GM12878 (cell line): ENCODE measurements around the gene KLHL35.

Experiments used
- ASH2L ChIP-seq: fragments of 300-600, 200-600 bp; sonication (generic); IDR thresholded peaks from 2 replicates; pipeline ENCODE4 v1.6.1; 2017; ENCODE audit warnings: low read depth, mild to moderate bottlenecking, borderline replicate concordance
- CBX5 ChIP-seq: sonication (generic); IDR thresholded peaks from 2 replicates; pipeline ENCODE4 v1.6.1; 2016; ENCODE audit warnings: low read depth, moderate library complexity, mild to moderate bottlenecking, inconsistent platforms
- CHD1 ChIP-seq: IDR thresholded peaks from 2 replicates; pipeline ENCODE4 v1.6.1; 2012; ENCODE audit warnings: low read depth, low read length, improper control_type of control experiment
- EP300 ChIP-seq, 2 experiments: fragments of 150-350 bp in 1 of 2; IDR thresholded peaks; 2 replicates each; pipeline ENCODE4 v1.6.1; 2011 to 2012; ENCODE audit warnings: low read depth in 2 of 2, low read length in 2 of 2, borderline replicate concordance in 1 of 2, improper control_type of control experiment in 1 of 2, inconsistent platforms in 1 of 2; ENCODE audit not compliant: control insufficient read depth in 1 of 2
- HDAC6 ChIP-seq: fragments of 200-600 bp; sonication (generic); IDR thresholded peaks from one replicate; pipeline ENCODE4 v1.8.0; 2017; ENCODE audit warnings: antibody characterized with exemption; ENCODE audit not compliant: unreplicated experiment
- MAX ChIP-seq: IDR thresholded peaks from 2 replicates; pipeline ENCODE4 v1.6.1; 2012; ENCODE audit warnings: low read depth, low read length, improper control_type of control experiment
- MEF2A ChIP-seq: IDR thresholded peaks from 2 replicates; pipeline ENCODE4 v1.6.1; 2011; ENCODE audit warnings: low read depth, mild to moderate bottlenecking, low read length, moderate library complexity; ENCODE audit not compliant: insufficient read depth
- POU2F2 ChIP-seq: IDR thresholded peaks from 3 replicates; pipeline ENCODE4 v1.6.1; 2011; ENCODE audit warnings: low read depth, mild to moderate bottlenecking, low read length, borderline replicate concordance
- SMC3 ChIP-seq: IDR thresholded peaks from 2 replicates; pipeline ENCODE4 v1.6.1; 2011; ENCODE audit warnings: low read length, improper control_type of control experiment, borderline replicate concordance
- SREBF2 ChIP-seq: IDR thresholded peaks from 2 replicates; pipeline ENCODE4 v1.6.1; 2012; ENCODE audit warnings: mild to moderate bottlenecking, low read length
- SUZ12 ChIP-seq: fragments of 200-600 bp; sonication (generic); IDR thresholded peaks from one replicate; pipeline ENCODE4 v1.6.1; 2018; ENCODE audit warnings: antibody characterized with exemption, mild to moderate bottlenecking; ENCODE audit not compliant: unreplicated experiment
- ZNF274 ChIP-seq: IDR thresholded peaks from one replicate; pipeline ENCODE4 v1.8.0; 2011; ENCODE audit not compliant: insufficient read length, insufficient read depth
- TF ChIP-seq, protein P1 (sequence below), 3 experiments: IDR thresholded peaks in 2 of 3; conservative IDR thresholded peaks in 1 of 3; 2 replicates each; pipeline ENCODE4 v1.5.1; 2011; ENCODE audit warnings: low read depth in 3 of 3, low read length in 3 of 3, mild to moderate bottlenecking in 3 of 3, control low read depth in 2 of 3, moderate library complexity in 2 of 3, inconsistent platforms in 1 of 3, mixed read lengths in 1 of 3; ENCODE audit not compliant: control insufficient read depth in 2 of 3, insufficient read depth in 1 of 3; ENCODE audit errors: extremely low read depth in 1 of 3
- TF ChIP-seq, protein P2 (sequence below): fragments of 450-650 bp; IDR thresholded peaks from 2 replicates; pipeline ENCODE4 v1.6.1; 2017; ENCODE audit warnings: mild to moderate bottlenecking

- TF ChIP-seq POU2F2 = no peak
- no peak for TF ChIP-seq SREBF2
- TF ChIP-seq SUZ12 = no peak
- no peak for TF ChIP-seq CBX5
- TF ChIP-seq SMC3 = no peak
- TF ChIP-seq, protein P1, sequence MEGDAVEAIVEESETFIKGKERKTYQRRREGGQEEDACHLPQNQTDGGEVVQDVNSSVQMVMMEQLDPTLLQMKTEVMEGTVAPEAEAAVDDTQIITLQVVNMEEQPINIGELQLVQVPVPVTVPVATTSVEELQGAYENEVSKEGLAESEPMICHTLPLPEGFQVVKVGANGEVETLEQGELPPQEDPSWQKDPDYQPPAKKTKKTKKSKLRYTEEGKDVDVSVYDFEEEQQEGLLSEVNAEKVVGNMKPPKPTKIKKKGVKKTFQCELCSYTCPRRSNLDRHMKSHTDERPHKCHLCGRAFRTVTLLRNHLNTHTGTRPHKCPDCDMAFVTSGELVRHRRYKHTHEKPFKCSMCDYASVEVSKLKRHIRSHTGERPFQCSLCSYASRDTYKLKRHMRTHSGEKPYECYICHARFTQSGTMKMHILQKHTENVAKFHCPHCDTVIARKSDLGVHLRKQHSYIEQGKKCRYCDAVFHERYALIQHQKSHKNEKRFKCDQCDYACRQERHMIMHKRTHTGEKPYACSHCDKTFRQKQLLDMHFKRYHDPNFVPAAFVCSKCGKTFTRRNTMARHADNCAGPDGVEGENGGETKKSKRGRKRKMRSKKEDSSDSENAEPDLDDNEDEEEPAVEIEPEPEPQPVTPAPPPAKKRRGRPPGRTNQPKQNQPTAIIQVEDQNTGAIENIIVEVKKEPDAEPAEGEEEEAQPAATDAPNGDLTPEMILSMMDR (IDR thresholded peaks at IDR 0.05 in 2 of 3, conservative IDR thresholded peaks at IDR 0.05 in 1 of 3; ENCODE audit: control insufficient read depth in 2 of 3, extremely low read depth in 1 of 3, insufficient read depth in 1 of 3, low read depth in 3 of 3, low read length in 3 of 3) = no peak
- TF ChIP-seq ASH2L = no peak
- no peak for TF ChIP-seq CHD1
- TF ChIP-seq EP300 (IDR thresholded peaks at IDR 0.05; ENCODE audit: borderline replicate concordance in 1 of 2, control insufficient read depth in 1 of 2, low read depth in 2 of 2, low read length in 2 of 2) = no peak
- TF ChIP-seq MAX = no peak
- TF ChIP-seq, protein P2, sequence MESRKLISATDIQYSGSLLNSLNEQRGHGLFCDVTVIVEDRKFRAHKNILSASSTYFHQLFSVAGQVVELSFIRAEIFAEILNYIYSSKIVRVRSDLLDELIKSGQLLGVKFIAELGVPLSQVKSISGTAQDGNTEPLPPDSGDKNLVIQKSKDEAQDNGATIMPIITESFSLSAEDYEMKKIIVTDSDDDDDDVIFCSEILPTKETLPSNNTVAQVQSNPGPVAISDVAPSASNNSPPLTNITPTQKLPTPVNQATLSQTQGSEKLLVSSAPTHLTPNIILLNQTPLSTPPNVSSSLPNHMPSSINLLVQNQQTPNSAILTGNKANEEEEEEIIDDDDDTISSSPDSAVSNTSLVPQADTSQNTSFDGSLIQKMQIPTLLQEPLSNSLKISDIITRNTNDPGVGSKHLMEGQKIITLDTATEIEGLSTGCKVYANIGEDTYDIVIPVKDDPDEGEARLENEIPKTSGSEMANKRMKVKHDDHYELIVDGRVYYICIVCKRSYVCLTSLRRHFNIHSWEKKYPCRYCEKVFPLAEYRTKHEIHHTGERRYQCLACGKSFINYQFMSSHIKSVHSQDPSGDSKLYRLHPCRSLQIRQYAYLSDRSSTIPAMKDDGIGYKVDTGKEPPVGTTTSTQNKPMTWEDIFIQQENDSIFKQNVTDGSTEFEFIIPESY = no peak
- TF ChIP-seq ZNF274 = no peak
- TF ChIP-seq MEF2A = no peak
- TF ChIP-seq HDAC6 = no peak
Measured at GRCh38 chr11:75462117-75462653, 29.2 kb upstream of the KLHL35 start.
